H9 (cell line): ENCODE results near the gene WDR17. TPM values are rescaled to one million over a fixed set of nuclear protein-coding genes. Genes with fewer than 3 reads are reported as not detected.

ENCODE experiments used
- DNase-seq: peaks from one replicate; pipeline ENCODE4 v3.0.0-alpha.2; 2017
- H2AFZ ChIP-seq: one replicate; pipeline ENCODE4 v1.6.1; 2013; ENCODE audit warnings: mild to moderate bottlenecking, low read length, control low read depth, moderate library complexity
- H2AK5ac ChIP-seq: 2 replicates; pipeline ENCODE4 v1.6.1; 2013; ENCODE audit warnings: low read length, control low read depth, mixed read lengths; ENCODE audit not compliant: insufficient read length
- H2BK120ac ChIP-seq: one replicate; pipeline ENCODE4 v1.6.1; 2013; ENCODE audit warnings: low read depth, mild to moderate bottlenecking, low read length, control low read depth, inconsistent platforms; ENCODE audit not compliant: poor library complexity, severe bottlenecking
- H2BK12ac ChIP-seq: 2 replicates; pipeline ENCODE4 v1.6.1; 2013; ENCODE audit warnings: low read length, control low read depth, mixed read lengths, low read depth; ENCODE audit not compliant: insufficient read length
- H2BK15ac ChIP-seq: 2 replicates; pipeline ENCODE4 v1.6.1; 2013; ENCODE audit warnings: low read depth, low read length, control low read depth
- H2BK20ac ChIP-seq: one replicate; pipeline ENCODE4 v1.6.1; 2013; ENCODE audit warnings: low read depth, mild to moderate bottlenecking, low read length, control low read depth, inconsistent platforms; ENCODE audit not compliant: poor library complexity, severe bottlenecking
- H2BK5ac ChIP-seq: 2 replicates; pipeline ENCODE4 v1.6.1; 2013; ENCODE audit warnings: low read length, control low read depth, mixed read lengths; ENCODE audit not compliant: insufficient read length
- H3K14ac ChIP-seq: 2 replicates; pipeline ENCODE4 v1.6.1; 2013; ENCODE audit warnings: low read length, control low read depth; ENCODE audit not compliant: insufficient read depth
- H3K18ac ChIP-seq: 2 replicates; pipeline ENCODE4 v1.6.1; 2013; ENCODE audit warnings: low read depth, mild to moderate bottlenecking, mixed read lengths, low read length, control low read depth; ENCODE audit not compliant: insufficient read length
- H3K23ac ChIP-seq: 2 replicates; pipeline ENCODE4 v1.6.1; 2013; ENCODE audit warnings: low read length, control low read depth, mixed read lengths, low read depth; ENCODE audit not compliant: insufficient read length
- H3K23me2 ChIP-seq: 2 replicates; pipeline ENCODE4 v1.6.1; 2013; ENCODE audit warnings: low read depth, mild to moderate bottlenecking, mixed read lengths, low read length, control low read depth; ENCODE audit not compliant: insufficient read length, poor library complexity, severe bottlenecking
- H3K27ac ChIP-seq: 2 replicates; pipeline ENCODE4 v1.5.1; 2013; ENCODE audit warnings: low read length, control low read depth, mixed read lengths, low read depth; ENCODE audit not compliant: insufficient read length
- H3K27me3 ChIP-seq: 2 replicates; pipeline ENCODE4 v1.6.1; 2013; ENCODE audit warnings: low read length, control low read depth, inconsistent platforms; ENCODE audit not compliant: insufficient read depth
- H3K4ac ChIP-seq: 2 replicates; pipeline ENCODE4 v1.6.1; 2013; ENCODE audit warnings: low read depth, mild to moderate bottlenecking, control low read depth, inconsistent platforms, low read length, moderate library complexity
- H3K4me1 ChIP-seq: 2 replicates; pipeline ENCODE4 v1.6.1; 2013; ENCODE audit warnings: low read length, control low read depth, inconsistent platforms; ENCODE audit not compliant: insufficient read depth
- H3K4me2 ChIP-seq: 2 replicates; pipeline ENCODE4 v1.6.1; 2013; ENCODE audit warnings: low read length, control low read depth, mixed read lengths; ENCODE audit not compliant: insufficient read length, insufficient read depth
- H3K56ac ChIP-seq: 2 replicates; pipeline ENCODE4 v1.6.1; 2013; ENCODE audit warnings: low read depth, mild to moderate bottlenecking, mixed read lengths, low read length, control low read depth; ENCODE audit not compliant: insufficient read length
- H3K79me1 ChIP-seq: 2 replicates; pipeline ENCODE4 v1.6.1; 2013; ENCODE audit warnings: low read depth, mild to moderate bottlenecking, moderate library complexity, low read length, control low read depth, inconsistent platforms; ENCODE audit not compliant: insufficient read depth, poor library complexity, severe bottlenecking
- H3K79me2 ChIP-seq: 2 replicates; pipeline ENCODE4 v1.6.1; 2013; ENCODE audit warnings: low read length, control low read depth, inconsistent platforms; ENCODE audit not compliant: insufficient read depth
- H3K9ac ChIP-seq: 2 replicates; pipeline ENCODE4 v1.6.1; 2013; ENCODE audit warnings: low read length, control low read depth, mixed read lengths; ENCODE audit not compliant: insufficient read length; ENCODE audit errors: extremely low read depth
- H3K9me3 ChIP-seq: one replicate; pipeline ENCODE4 v1.6.1; 2013; ENCODE audit warnings: low read depth, low read length, inconsistent platforms; ENCODE audit not compliant: control insufficient read depth
- H3T11ph ChIP-seq: one replicate; pipeline ENCODE4 v1.6.1; 2013; ENCODE audit warnings: mild to moderate bottlenecking, low read length, control low read depth, inconsistent platforms
- H4K20me1 ChIP-seq: one replicate; pipeline ENCODE4 v1.6.1; 2013; ENCODE audit not compliant: control insufficient read depth, insufficient read length, insufficient read depth
- H4K5ac ChIP-seq: 2 replicates; pipeline ENCODE4 v1.6.1; 2013; ENCODE audit warnings: low read depth, mild to moderate bottlenecking, mixed read lengths, low read length, control low read depth; ENCODE audit not compliant: insufficient read length
- H4K8ac ChIP-seq: replicated peaks from 2 replicates; pipeline ENCODE4 v1.6.1; 2013; ENCODE audit warnings: low read length, control low read depth, mixed read lengths, low read depth; ENCODE audit not compliant: insufficient read length
- H4K91ac ChIP-seq: 2 replicates; pipeline ENCODE4 v1.6.1; 2013; ENCODE audit warnings: low read depth, mild to moderate bottlenecking, moderate library complexity, mixed read lengths, low read length, control low read depth; ENCODE audit not compliant: insufficient read length
- H3K27ac Mint-ChIP-seq, 3 experiments: 2 replicates in 2 of 3; 3 replicates in 1 of 3; pipeline ENCODE4 v1.8.0; 2020 to 2021; ENCODE audit warnings: mixed read lengths in 3 of 3, mild to moderate bottlenecking in 1 of 3, moderate library complexity in 1 of 3
- H3K27me3 Mint-ChIP-seq: 2 replicates; pipeline ENCODE4 v1.8.0; 2021; ENCODE audit warnings: low read depth, mild to moderate bottlenecking, moderate library complexity, mixed read lengths
- H3K36me3 Mint-ChIP-seq, 3 experiments: 2 replicates in 2 of 3; 3 replicates in 1 of 3; pipeline ENCODE4 v1.8.0; 2020 to 2021; ENCODE audit warnings: low read depth in 3 of 3, mixed read lengths in 3 of 3; ENCODE audit not compliant: insufficient read depth in 1 of 3
- H3K4me1 Mint-ChIP-seq, 2 experiments: 2 replicates each; pipeline ENCODE4 v1.8.0; 2020; ENCODE audit warnings: mixed read lengths in 2 of 2
- H3K4me3 Mint-ChIP-seq, 2 experiments: 2 replicates in 1 of 2; 3 replicates in 1 of 2; pipeline ENCODE4 v1.8.0; 2020 to 2021; ENCODE audit warnings: mild to moderate bottlenecking in 2 of 2, mixed read lengths in 2 of 2, moderate library complexity in 1 of 2
- H3K9me3 Mint-ChIP-seq, 2 experiments: 2 replicates in 1 of 2; 3 replicates in 1 of 2; pipeline ENCODE4 v1.8.0; 2020; ENCODE audit warnings: mild to moderate bottlenecking in 2 of 2, mixed read lengths in 2 of 2, moderate library complexity in 1 of 2
- WGBS: extraction: QIAGEN DNeasy Blood & Tissue Kit; methylation state at CpG from one replicate; pipeline ENCODE4 v1.1.7; 2013; ENCODE audit warnings: missing lambda C conversion rate, low lambda C conversion rate, mixed read lengths; ENCODE audit not compliant: insufficient read length; ENCODE audit errors: extremely low coverage; 5-methylcytosine and 5-hydroxymethylcytosine counted together
- total RNA-seq: library from RNA; stranded (reverse); gene quantifications from 2 replicates; pipeline ENCODE4 v1.2.1, GENCODE V29; 2021
- TF ChIP-seq, protein P1 (sequence below): fragments of 200-600 bp; sonication (generic); conservative IDR thresholded peaks from 3 replicates; pipeline ENCODE4 v1.8.0; 2021; ENCODE audit warnings: antibody characterized with exemption, mild to moderate bottlenecking

The WDR17 gene
- total RNA-seq, 1 experiment from 2014 or later = 2.6 TPM

- Histone ChIP-seq H2BK15ac (no peak overlapping the region), H2AFZ (no peak overlapping the region), H2BK5ac (no peak overlapping the region), H3K79me1 (no peaks in the 10 kb centered on the region), H2BK20ac (no peak overlapping the region), H4K20me1 (no peaks in the 10 kb centered on the region), H3K9me3 (no peaks in the 10 kb centered on the region), H3K4ac (no peak overlapping the region), H4K91ac (no peak overlapping the region), H2BK12ac (no peak overlapping the region), H3K79me2 (no peaks in the 10 kb centered on the region), H3K9ac (no peak overlapping the region), H3T11ph (no peak overlapping the region), H3K23ac (no peak overlapping the region), H3K4me2 (no peak overlapping the region), H2BK120ac (no peak overlapping the region), H4K5ac (no peak overlapping the region), H3K27me3 (no peaks in the 10 kb centered on the region), H3K27ac (no peak overlapping the region), H3K23me2 (peaks cover 3% of the 10 kb centered on the region), H3K4me1 (no peaks in the 10 kb centered on the region), H3K14ac (no peak overlapping the region), H4K8ac (no peak overlapping the region), H2AK5ac (no peak overlapping the region), H3K18ac (no peak overlapping the region), H3K56ac (no peak overlapping the region)
- H3K27ac Mint-ChIP-seq = no peak overlapping the region
- WGBS = no CpG with 5 or more reads among the region's 2 CpGs
- H3K4me1 Mint-ChIP-seq = peaks cover 11 to 12% of the 10 kb centered on the region in 2 experiments
- TF ChIP-seq, protein P1, sequence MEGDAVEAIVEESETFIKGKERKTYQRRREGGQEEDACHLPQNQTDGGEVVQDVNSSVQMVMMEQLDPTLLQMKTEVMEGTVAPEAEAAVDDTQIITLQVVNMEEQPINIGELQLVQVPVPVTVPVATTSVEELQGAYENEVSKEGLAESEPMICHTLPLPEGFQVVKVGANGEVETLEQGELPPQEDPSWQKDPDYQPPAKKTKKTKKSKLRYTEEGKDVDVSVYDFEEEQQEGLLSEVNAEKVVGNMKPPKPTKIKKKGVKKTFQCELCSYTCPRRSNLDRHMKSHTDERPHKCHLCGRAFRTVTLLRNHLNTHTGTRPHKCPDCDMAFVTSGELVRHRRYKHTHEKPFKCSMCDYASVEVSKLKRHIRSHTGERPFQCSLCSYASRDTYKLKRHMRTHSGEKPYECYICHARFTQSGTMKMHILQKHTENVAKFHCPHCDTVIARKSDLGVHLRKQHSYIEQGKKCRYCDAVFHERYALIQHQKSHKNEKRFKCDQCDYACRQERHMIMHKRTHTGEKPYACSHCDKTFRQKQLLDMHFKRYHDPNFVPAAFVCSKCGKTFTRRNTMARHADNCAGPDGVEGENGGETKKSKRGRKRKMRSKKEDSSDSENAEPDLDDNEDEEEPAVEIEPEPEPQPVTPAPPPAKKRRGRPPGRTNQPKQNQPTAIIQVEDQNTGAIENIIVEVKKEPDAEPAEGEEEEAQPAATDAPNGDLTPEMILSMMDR = no peak
- no peaks in the 10 kb centered on the region; a peak in 1 of 7 replicates for H3K36me3 Mint-ChIP-seq
- H3K9me3 Mint-ChIP-seq = peaks cover 3% of the 10 kb centered on the region in 2 experiments; a peak in 3 of 5 replicates
- DNase-seq = no peak
- H3K27me3 Mint-ChIP-seq = no peaks in the 10 kb centered on the region
- no peak overlapping the region for H3K4me3 Mint-ChIP-seq
Observed at GRCh38 chr4:176064539-176064938, 1.1 kb upstream of the WDR17 start.
